HG03575 (cell line): ENCODE results near the gene MEIS1.
"Not testable (repeated sequence)": the region's sequence is repeated elsewhere in the genome, so short reads cannot be mapped to it uniquely, and the experiment has no call there.

Experiments
- ATAC-seq: cut with Tn5 transposase; IDR thresholded peaks from one replicate; pipeline ENCODE4 v1.9.1; 2021; ENCODE audit not compliant: unreplicated experiment, insufficient number of reproducible peaks, low FRiP score; ENCODE audit errors: extremely low read depth

MEIS1 gene

GRCh38 chr2:66434679-66435548, at the start of gene MEIS1:
MEIS1 (plus strand) TSS chr2:66435125; CDS start chr2:66435857, 732 bp downstream.
- no peak for ATAC-seq

- no peak for ATAC-seq
Measured at GRCh38 chr2:66387016-66387753, 47.7 kb upstream of the MEIS1 start.

- no peak for ATAC-seq
Measured at GRCh38 chr2:66389651-66390131, 45.2 kb upstream of the MEIS1 start.

GRCh38 chr2:66390152-66390551, 44.8 kb upstream of the MEIS1 start:
- no peak for ATAC-seq

GRCh38 chr2:66390811-66391210, 44.1 kb upstream of the MEIS1 start:
- no peak for ATAC-seq

GRCh38 chr2:66391240-66391639, 43.7 kb upstream of the MEIS1 start:
- ATAC-seq, result not testable (repeated sequence)

GRCh38 chr2:66405473-66405872, 29.5 kb upstream of the MEIS1 start:
- ATAC-seq, result no peak

GRCh38 chr2:66408905-66409304, 26.0 kb upstream of the MEIS1 start:
- ATAC-seq, result no peak

- no peak for ATAC-seq
Measured at GRCh38 chr2:66412874-66413273, 22.1 kb upstream of the MEIS1 start.

- no peak for ATAC-seq
Measured at GRCh38 chr2:66414896-66415295, 20.0 kb upstream of the MEIS1 start.

- no peak for ATAC-seq
Measured at GRCh38 chr2:66418381-66418780, 16.5 kb upstream of the MEIS1 start.

GRCh38 chr2:66421612-66422011, 13.3 kb upstream of the MEIS1 start:
- ATAC-seq, result no peak

GRCh38 chr2:66423391-66424124, 11.4 kb upstream of the MEIS1 start:
- no peak for ATAC-seq

GRCh38 chr2:66426244-66427111, 8.4 kb upstream of the MEIS1 start:
- no peak for ATAC-seq

- ATAC-seq, result no peak
Measured at GRCh38 chr2:66427300-66427699, 7.6 kb upstream of the MEIS1 start.

GRCh38 chr2:66428986-66429612, 5.8 kb upstream of the MEIS1 start:
- ATAC-seq, result no peak

- no peak for ATAC-seq
Measured at GRCh38 chr2:66429693-66430504, 5.0 kb upstream of the MEIS1 start.
